Testis (tissue), 2 donors: ENCODE results near the gene NKAIN4.

ENCODE experiments used
- POLR2A ChIP-seq: fragments of 450-650 bp; IDR thresholded peaks from one replicate; pipeline ENCODE4 v1.6.1; 2017; ENCODE audit warnings: antibody characterized with exemption, mild to moderate bottlenecking, moderate library complexity
- TF ChIP-seq, protein P1 (sequence below), 3 experiments: fragments of 450-650 bp in 2 of 3; fragments of 200-600 bp in 1 of 3; sonication (generic) in 1 of 3; IDR thresholded peaks; one replicate each; pipeline ENCODE4 v1.5.1; 2016 to 2019; ENCODE audit warnings: antibody characterized with exemption in 3 of 3, mild to moderate bottlenecking in 2 of 3, moderate library complexity in 1 of 3

DNA sequence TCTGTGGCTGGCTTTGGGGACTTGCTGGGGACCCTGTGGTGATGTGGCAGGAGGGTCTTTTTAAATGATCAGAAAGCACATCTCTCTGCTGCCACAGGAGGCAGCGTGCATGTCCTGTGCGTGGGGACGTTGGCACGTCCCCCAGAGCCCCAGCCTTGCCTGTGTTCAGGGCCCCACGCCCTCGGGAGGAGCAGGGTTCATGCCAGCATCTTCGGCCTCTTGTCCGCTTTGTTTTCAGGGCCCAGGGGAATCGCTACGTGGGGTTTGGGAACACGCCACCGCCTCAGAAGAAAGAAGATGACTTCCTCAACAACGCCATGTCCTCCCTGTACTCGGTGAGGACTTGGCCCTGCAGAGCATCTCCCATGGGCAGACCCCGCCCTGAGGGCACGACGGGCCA, 24.4 kb upstream of the NKAIN4 start:
- TF ChIP-seq, protein P1, sequence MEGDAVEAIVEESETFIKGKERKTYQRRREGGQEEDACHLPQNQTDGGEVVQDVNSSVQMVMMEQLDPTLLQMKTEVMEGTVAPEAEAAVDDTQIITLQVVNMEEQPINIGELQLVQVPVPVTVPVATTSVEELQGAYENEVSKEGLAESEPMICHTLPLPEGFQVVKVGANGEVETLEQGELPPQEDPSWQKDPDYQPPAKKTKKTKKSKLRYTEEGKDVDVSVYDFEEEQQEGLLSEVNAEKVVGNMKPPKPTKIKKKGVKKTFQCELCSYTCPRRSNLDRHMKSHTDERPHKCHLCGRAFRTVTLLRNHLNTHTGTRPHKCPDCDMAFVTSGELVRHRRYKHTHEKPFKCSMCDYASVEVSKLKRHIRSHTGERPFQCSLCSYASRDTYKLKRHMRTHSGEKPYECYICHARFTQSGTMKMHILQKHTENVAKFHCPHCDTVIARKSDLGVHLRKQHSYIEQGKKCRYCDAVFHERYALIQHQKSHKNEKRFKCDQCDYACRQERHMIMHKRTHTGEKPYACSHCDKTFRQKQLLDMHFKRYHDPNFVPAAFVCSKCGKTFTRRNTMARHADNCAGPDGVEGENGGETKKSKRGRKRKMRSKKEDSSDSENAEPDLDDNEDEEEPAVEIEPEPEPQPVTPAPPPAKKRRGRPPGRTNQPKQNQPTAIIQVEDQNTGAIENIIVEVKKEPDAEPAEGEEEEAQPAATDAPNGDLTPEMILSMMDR (IDR thresholded peaks at IDR 0.05): no peak
- TF ChIP-seq POLR2A: no peak
